ELF-1 (cell line): ENCODE data around the gene GAP43.

Experiments used
- DNase-seq: peaks from one replicate; pipeline ENCODE4 v3.0.0-alpha.2; 2016; ENCODE audit warnings: low read depth, low spot score

GAP43 gene

GRCh38 chr3:115623044-115623868 lies at the start of gene GAP43:
Gene GAP43, plus strand, starts transcription at chr3:115623510. Its CDS starts 180 bp downstream, at chr3:115623690.
- DNase-seq, result peak; percentile 81

- DNase-seq, result no peak
Observed at GRCh38 chr3:115576325-115576875, 46.9 kb upstream of the GAP43 start.

- DNase-seq, result no peak
Observed at GRCh38 chr3:115577000-115577399, 46.3 kb upstream of the GAP43 start.

- DNase-seq, result no peak
Observed at GRCh38 chr3:115578331-115578730, 45.0 kb upstream of the GAP43 start.

- DNase-seq, result peak; percentile 3
Observed at GRCh38 chr3:115580566-115580965, 42.7 kb upstream of the GAP43 start.

GRCh38 chr3:115581362-115582135 lies 41.8 kb upstream of the GAP43 start:
- DNase-seq, result no peak

- DNase-seq, result no peak
Observed at GRCh38 chr3:115588201-115589115, 34.9 kb upstream of the GAP43 start.

GRCh38 chr3:115590873-115591272 lies 32.4 kb upstream of the GAP43 start:
- no peak for DNase-seq

GRCh38 chr3:115595611-115596275 lies 27.6 kb upstream of the GAP43 start:
- no peak for DNase-seq

- no peak for DNase-seq
Observed at GRCh38 chr3:115598216-115598615, 25.1 kb upstream of the GAP43 start.

- DNase-seq, result no peak
Observed at GRCh38 chr3:115602194-115602593, 21.1 kb upstream of the GAP43 start.

- DNase-seq, result no peak
Observed at GRCh38 chr3:115611630-115612029, 11.7 kb upstream of the GAP43 start.

GRCh38 chr3:115615001-115615814 lies 8.1 kb upstream of the GAP43 start:
- DNase-seq, result peak; percentile 82

- no peak for DNase-seq
Observed at GRCh38 chr3:115616461-115616860, 6.8 kb upstream of the GAP43 start.

GRCh38 chr3:115617591-115617990 lies 5.7 kb upstream of the GAP43 start:
- no peak for DNase-seq

- peak; percentile 37 for DNase-seq
Observed at GRCh38 chr3:115624029-115624741, 875 bp downstream of the GAP43 start.

GRCh38 chr3:115624901-115625300 lies 1.6 kb downstream of the GAP43 start:
- DNase-seq, result no peak

- no peak for DNase-seq
Observed at GRCh38 chr3:115626006-115626409, 2.7 kb downstream of the GAP43 start.

- DNase-seq, result no peak
Observed at GRCh38 chr3:115626721-115627120, 3.4 kb downstream of the GAP43 start.
